HEK293T (cell line): ENCODE results near the gene SYNPR.

Experiments used
- BHLHE40 ChIP-seq: fragments of 450-650 bp; IDR thresholded peaks from 2 replicates; pipeline ENCODE4 v1.6.1; 2016; ENCODE audit warnings: mild to moderate bottlenecking, moderate library complexity, borderline replicate concordance
- SP1 ChIP-seq: fragments of 450-650 bp; IDR thresholded peaks from 2 replicates; pipeline ENCODE4 v1.6.1; 2017

DNA sequence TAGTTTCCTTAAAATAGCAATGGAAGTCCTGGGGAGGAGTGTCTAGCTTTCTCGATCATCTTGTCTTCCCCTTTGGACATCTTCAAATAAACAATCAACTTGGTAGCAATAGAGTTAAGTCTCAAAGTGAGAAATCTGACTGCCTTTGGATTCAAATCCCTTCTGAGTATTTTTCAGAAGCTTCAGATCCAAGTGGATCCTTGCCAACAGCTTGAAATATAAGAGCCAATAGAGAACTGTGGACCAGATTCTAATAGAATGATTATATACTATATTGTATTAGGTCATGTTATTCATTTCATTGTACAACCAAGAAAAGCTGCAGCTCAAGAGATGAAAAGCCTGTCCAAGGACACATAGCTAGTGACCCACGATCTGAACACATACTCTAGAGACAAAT is 60.2 kb downstream of the SYNPR start:
- TF ChIP-seq SP1 = no peak
- TF ChIP-seq BHLHE40 = no peak
